GM12878 (cell line): Measurements from ENCODE around the gene SHC1. TPM values are rescaled to one million over a fixed set of nuclear protein-coding genes. Genes with fewer than 3 reads are reported as not detected.
A peak's percentile ranks its signal among the peaks of the same experiment; 100 is the strongest.

Source experiments
- ATF7 ChIP-seq: fragments of 450-650 bp; IDR thresholded peaks from 2 replicates; pipeline ENCODE4 v1.6.1; 2016; ENCODE audit warnings: low read depth, mild to moderate bottlenecking
- CHD1 ChIP-seq: IDR thresholded peaks from 2 replicates; pipeline ENCODE4 v1.6.1; 2012; ENCODE audit warnings: low read depth, low read length, improper control_type of control experiment
- CTCF ChIP-seq, 3 experiments: IDR thresholded peaks in 2 of 3; conservative IDR thresholded peaks in 1 of 3; 2 replicates each; pipeline ENCODE4 v1.5.1; 2011; ENCODE audit warnings: low read depth in 3 of 3, low read length in 3 of 3, mild to moderate bottlenecking in 3 of 3, control low read depth in 2 of 3, moderate library complexity in 2 of 3, inconsistent platforms in 1 of 3, mixed read lengths in 1 of 3; ENCODE audit not compliant: control insufficient read depth in 2 of 3, insufficient read depth in 1 of 3; ENCODE audit errors: extremely low read depth in 1 of 3
- E4F1 ChIP-seq: fragments of 450-650 bp; IDR thresholded peaks from 2 replicates; pipeline ENCODE4 v1.6.1; 2018; ENCODE audit warnings: borderline replicate concordance, mild to moderate bottlenecking; ENCODE audit not compliant: partially characterized antibody
- EED ChIP-seq: sonication (generic); IDR thresholded peaks from 2 replicates; pipeline ENCODE4 v1.6.1; 2016; ENCODE audit warnings: antibody characterized with exemption, low read depth
- ELK1 ChIP-seq: IDR thresholded peaks from 2 replicates; pipeline ENCODE4 v1.6.1; 2012; ENCODE audit warnings: low read depth, low read length, improper control_type of control experiment
- HDAC2 ChIP-seq: fragments of 200-600 bp; sonication (generic); IDR thresholded peaks from 2 replicates; pipeline ENCODE4 v1.6.1; 2017
- MYB ChIP-seq: fragments of 150-350 bp; IDR thresholded peaks from 2 replicates; pipeline ENCODE4 v1.6.1; 2014; ENCODE audit warnings: mild to moderate bottlenecking, low read depth, low read length, borderline replicate concordance
- NRF1 ChIP-seq: conservative IDR thresholded peaks from 2 replicates; pipeline ENCODE4 v1.6.1; 2011; ENCODE audit warnings: mild to moderate bottlenecking, low read depth, low read length, improper control_type of control experiment
- PBX3 ChIP-seq: IDR thresholded peaks from 2 replicates; pipeline ENCODE4 v1.6.1; 2011; ENCODE audit warnings: mild to moderate bottlenecking, low read depth, low read length, moderate library complexity; ENCODE audit not compliant: insufficient replicate concordance
- SPI1 ChIP-seq: IDR thresholded peaks from 2 replicates; pipeline ENCODE4 v1.6.1; 2011; ENCODE audit warnings: low read depth, mild to moderate bottlenecking, low read length, moderate library complexity, borderline replicate concordance; ENCODE audit not compliant: insufficient read depth
- ZBED1 ChIP-seq: IDR thresholded peaks from 2 replicates; pipeline ENCODE4 v1.6.1; 2016; ENCODE audit warnings: borderline replicate concordance
- ZBTB33 ChIP-seq: fragments of 450-650 bp; IDR thresholded peaks from 2 replicates; pipeline ENCODE4 v1.6.1; 2017; ENCODE audit warnings: mild to moderate bottlenecking
- ZBTB4 ChIP-seq: fragments of 450-650 bp; formaldehyde crosslinking; IDR thresholded peaks from 2 replicates; pipeline ENCODE4 v1.4.0; 2022; ENCODE audit warnings: mild to moderate bottlenecking, moderate library complexity
- polyA plus RNA-seq, 11 experiments: library from polyadenylated mRNA; depleted of rRNA in 4 of 11; unstranded in 6 of 11; stranded (reverse) in 5 of 11; fragments of >200 nt; fragmentation: Nextera tagmentation in 4 of 11; fragmentation: Illumina TruSeq in 1 of 11; extraction: Ambion mirVana in 4 of 11; extraction: Trizol in 1 of 11; gene quantifications; 1 replicate in 1 of 11; 2 replicates in 10 of 11; pipeline versions ENCODE4 v1.2.1 to v1.2.3, GENCODE V29; 2011 to 2016; ENCODE audit warnings: inconsistent platforms in 2 of 11, missing spikeins in 2 of 11, low read depth in 1 of 11
- total RNA-seq, 4 experiments: library from RNA; depleted of rRNA in 3 of 4; stranded (reverse); fragments of >200 nt in 3 of 4; fragmentation: Illumina TruSeq in 1 of 4; extraction: Trizol in 1 of 4; gene quantifications; 2 replicates each; pipeline versions ENCODE4 v1.2.1 to v1.2.3, GENCODE V29; 2013 to 2021

The SHC1 gene
- total and polyA plus RNA-seq, 10 of the 15 experiments (the other 5 are each of a cell fraction or from before 2014, with no cell fraction given) = 2.6 to 49.3 (median 25.2) TPM

- TF ChIP-seq ZBTB33 = no peak
- no peak for TF ChIP-seq ZBTB4 (CRISPR knock-in tag)
- TF ChIP-seq ATF7 = no peak
- TF ChIP-seq MYB = no peak
- TF ChIP-seq EED = no peak; the same call in 1 of the 2 replicates
- no peak for TF ChIP-seq CTCF (IDR thresholded peaks at IDR 0.05 in 2 of 3, conservative IDR thresholded peaks at IDR 0.05 in 1 of 3; ENCODE audit: control insufficient read depth in 2 of 3, extremely low read depth in 1 of 3, insufficient read depth in 1 of 3, low read depth in 3 of 3, low read length in 3 of 3)
- TF ChIP-seq NRF1 = no peak
- no peak for TF ChIP-seq CHD1
- peak; percentile 61; the same call in 1 of the 2 replicates for TF ChIP-seq SPI1
- no peak for TF ChIP-seq ZBED1
- 0 out of 2 replicates have a peak, but pooled peaks have one; percentile 9 for TF ChIP-seq ELK1
- no peak for TF ChIP-seq E4F1
- no peak for TF ChIP-seq HDAC2
- no peak for TF ChIP-seq PBX3
These were observed 15.4 kb downstream of the SHC1 start (continued) for GRCh38 chr1:154955039-154955717.
